T-helper 1 cell treated with Interleukin-12 subunit alpha and Interleukin-12 subunit beta and Interleukin-4 antibody, amounts not matched to agents 30 μg/mL and 1 μg/mL, for 36 hours (primary cell): ENCODE results near the gene SLC38A4.
"Not testable (repeated sequence)": the region's sequence is repeated elsewhere in the genome, so short reads cannot be mapped to it uniquely, and the experiment has no call there.

ENCODE experiments used
- H3K27ac Mint-ChIP-seq: one replicate; pipeline ENCODE4 v1.8.0; 2021; ENCODE audit warnings: mild to moderate bottlenecking, mixed read lengths
- H3K27me3 Mint-ChIP-seq: one replicate; pipeline ENCODE4 v1.8.0; 2021; ENCODE audit warnings: low read depth, mixed read lengths
- H3K36me3 Mint-ChIP-seq: one replicate; pipeline ENCODE4 v1.8.0; 2021; ENCODE audit warnings: low read depth, mixed read lengths
- H3K4me1 Mint-ChIP-seq: one replicate; pipeline ENCODE4 v1.8.0; 2021; ENCODE audit warnings: low read depth, mixed read lengths
- H3K4me3 Mint-ChIP-seq: one replicate; pipeline ENCODE4 v1.8.0; 2021; ENCODE audit warnings: mild to moderate bottlenecking, moderate library complexity, mixed read lengths
- H3K9me3 Mint-ChIP-seq: one replicate; pipeline ENCODE4 v1.8.0; 2021; ENCODE audit warnings: mixed read lengths

Gene SLC38A4

GRCh38 chr12:46825591-46826414 is at the start of gene SLC38A4:
Gene SLC38A4, minus strand, starts transcription at chr12:46825997. Its CDS starts 32,926 bp downstream, at chr12:46793071.
- no peak within 1 kb of the TSS for H3K4me3 Mint-ChIP-seq

GRCh38 chr12:46875095-46875494 is 49.3 kb upstream of the SLC38A4 start:
- H3K36me3 Mint-ChIP-seq = no peaks in the 10 kb centered on the region
- H3K9me3 Mint-ChIP-seq = no peaks in the 10 kb centered on the region
- H3K4me3 Mint-ChIP-seq = no peak overlapping the region
- no peaks in the 10 kb centered on the region for H3K27me3 Mint-ChIP-seq
- no peaks in the 10 kb centered on the region for H3K4me1 Mint-ChIP-seq
- H3K27ac Mint-ChIP-seq = no peak overlapping the region

More at GRCh38 chr12:46825591-46826414, at the start of gene SLC38A4:
- Mint-ChIP-seq H3K27me3 (peaks cover 48% of the 10 kb centered on the region), H3K9me3 (no peaks in the 10 kb centered on the region), H3K36me3 (no peaks in the 10 kb centered on the region), H3K27ac (no peak within 1 kb of the TSS), H3K4me1 (peaks cover 1% of the 10 kb centered on the region)

GRCh38 chr12:46874642-46875041 is 48.8 kb upstream of the SLC38A4 start:
- H3K4me1 Mint-ChIP-seq = no peaks in the 10 kb centered on the region
- H3K9me3 Mint-ChIP-seq = no peaks in the 10 kb centered on the region
- H3K36me3 Mint-ChIP-seq = no peaks in the 10 kb centered on the region
- no peak overlapping the region for H3K27ac Mint-ChIP-seq
- H3K4me3 Mint-ChIP-seq = no peak overlapping the region
- peaks cover 3% of the 10 kb centered on the region for H3K27me3 Mint-ChIP-seq

GRCh38 chr12:46872135-46872534 is 46.3 kb upstream of the SLC38A4 start:
- Mint-ChIP-seq H3K4me3 (no peak overlapping the region), H3K27me3 (peaks cover 3% of the 10 kb centered on the region), H3K9me3 (no peaks in the 10 kb centered on the region), H3K36me3 (no peaks in the 10 kb centered on the region), H3K27ac (no peak overlapping the region), H3K4me1 (no peaks in the 10 kb centered on the region)

GRCh38 chr12:46865311-46865710 is 39.5 kb upstream of the SLC38A4 start:
- Mint-ChIP-seq H3K27ac (no peak overlapping the region), H3K4me1 (no peaks in the 10 kb centered on the region), H3K27me3 (peaks cover 3% of the 10 kb centered on the region), H3K9me3 (peaks cover 31% of the 10 kb centered on the region), H3K36me3 (no peaks in the 10 kb centered on the region), H3K4me3 (no peak overlapping the region)

GRCh38 chr12:46858368-46858767 is 32.6 kb upstream of the SLC38A4 start:
- no peaks in the 10 kb centered on the region for H3K36me3 Mint-ChIP-seq
- no peak overlapping the region for H3K27ac Mint-ChIP-seq
- H3K4me3 Mint-ChIP-seq = no peak overlapping the region
- no peaks in the 10 kb centered on the region for H3K27me3 Mint-ChIP-seq
- H3K9me3 Mint-ChIP-seq = peaks cover 49% of the 10 kb centered on the region
- H3K4me1 Mint-ChIP-seq = no peaks in the 10 kb centered on the region

- H3K27me3 Mint-ChIP-seq = no peaks in the 10 kb centered on the region
- H3K27ac Mint-ChIP-seq = no peak overlapping the region
- peaks cover 43% of the 10 kb centered on the region for H3K9me3 Mint-ChIP-seq
Observed at GRCh38 chr12:46857486-46857885, 31.7 kb upstream of the SLC38A4 start.

GRCh38 chr12:46855760-46856159 is 30.0 kb upstream of the SLC38A4 start:
- no peak overlapping the region for H3K27ac Mint-ChIP-seq
- H3K9me3 Mint-ChIP-seq = peaks cover 39% of the 10 kb centered on the region
- no peaks in the 10 kb centered on the region for H3K36me3 Mint-ChIP-seq
- H3K27me3 Mint-ChIP-seq = peaks cover 6% of the 10 kb centered on the region
- no peaks in the 10 kb centered on the region for H3K4me1 Mint-ChIP-seq
- no peak overlapping the region for H3K4me3 Mint-ChIP-seq

More at GRCh38 chr12:46857486-46857885, 31.7 kb upstream of the SLC38A4 start:
- no peak overlapping the region for H3K4me3 Mint-ChIP-seq
- H3K4me1 Mint-ChIP-seq = no peaks in the 10 kb centered on the region
- no peaks in the 10 kb centered on the region for H3K36me3 Mint-ChIP-seq

GRCh38 chr12:46854188-46854587 is 28.4 kb upstream of the SLC38A4 start:
- H3K4me1 Mint-ChIP-seq, H3K27me3 Mint-ChIP-seq, H3K27ac Mint-ChIP-seq, H3K4me3 Mint-ChIP-seq, H3K36me3 Mint-ChIP-seq: not testable (repeated sequence)
- peaks cover 35% of the 10 kb centered on the region for H3K9me3 Mint-ChIP-seq

- not testable (repeated sequence) for H3K27me3 Mint-ChIP-seq, H3K27ac Mint-ChIP-seq, H3K4me1 Mint-ChIP-seq, H3K4me3 Mint-ChIP-seq, H3K36me3 Mint-ChIP-seq
- peaks cover 33% of the 10 kb centered on the region for H3K9me3 Mint-ChIP-seq
Observed at GRCh38 chr12:46848792-46849191, 23.0 kb upstream of the SLC38A4 start.

- Mint-ChIP-seq H3K27me3 (peaks cover 6% of the 10 kb centered on the region), H3K9me3 (peaks cover 30% of the 10 kb centered on the region), H3K4me1 (no peaks in the 10 kb centered on the region), H3K36me3 (no peaks in the 10 kb centered on the region), H3K27ac (no peak overlapping the region), H3K4me3 (no peak overlapping the region)
Observed at GRCh38 chr12:46847001-46847400, 21.2 kb upstream of the SLC38A4 start.

- no peaks in the 10 kb centered on the region for H3K36me3 Mint-ChIP-seq
- H3K9me3 Mint-ChIP-seq = peaks cover 20% of the 10 kb centered on the region
- peaks cover 6% of the 10 kb centered on the region for H3K27me3 Mint-ChIP-seq
- H3K27ac Mint-ChIP-seq = no peak overlapping the region
- no peaks in the 10 kb centered on the region for H3K4me1 Mint-ChIP-seq
- H3K4me3 Mint-ChIP-seq = no peak overlapping the region
Observed at GRCh38 chr12:46843811-46844210, 18.0 kb upstream of the SLC38A4 start.

GRCh38 chr12:46841891-46842290 is 16.1 kb upstream of the SLC38A4 start:
- H3K9me3 Mint-ChIP-seq = peaks cover 2% of the 10 kb centered on the region

GRCh38 chr12:46839964-46840363 is 14.2 kb upstream of the SLC38A4 start:
- no peak overlapping the region for H3K4me3 Mint-ChIP-seq
- no peaks in the 10 kb centered on the region for H3K9me3 Mint-ChIP-seq
- H3K27me3 Mint-ChIP-seq = peaks cover 23% of the 10 kb centered on the region
- no peak overlapping the region for H3K27ac Mint-ChIP-seq
- no peaks in the 10 kb centered on the region for H3K36me3 Mint-ChIP-seq
- H3K4me1 Mint-ChIP-seq = no peaks in the 10 kb centered on the region

More at GRCh38 chr12:46841891-46842290, 16.1 kb upstream of the SLC38A4 start:
- no peaks in the 10 kb centered on the region for H3K36me3 Mint-ChIP-seq
- no peak overlapping the region for H3K27ac Mint-ChIP-seq
- no peaks in the 10 kb centered on the region for H3K4me1 Mint-ChIP-seq
- H3K27me3 Mint-ChIP-seq = peaks cover 9% of the 10 kb centered on the region
- no peak overlapping the region for H3K4me3 Mint-ChIP-seq

GRCh38 chr12:46839232-46839631 is 13.4 kb upstream of the SLC38A4 start:
- Mint-ChIP-seq H3K9me3 (no peaks in the 10 kb centered on the region), H3K36me3 (no peaks in the 10 kb centered on the region), H3K4me1 (no peaks in the 10 kb centered on the region), H3K27ac (no peak overlapping the region), H3K27me3 (peaks cover 25% of the 10 kb centered on the region), H3K4me3 (no peak overlapping the region)
